Measurements from ENCODE around the gene CCNY. TPM values are rescaled to one million over a fixed set of nuclear protein-coding genes. Genes with fewer than 3 reads are reported as not detected.

CCNY gene
- total RNA-seq, 1 experiment from 2014 or later, result 30.9 TPM

GRCh38 chr10:35331894-35332640 lies 4.2 kb upstream of the CCNY start:
- peak; percentile 81 for DNase-seq (ENCODE audit: extremely low read depth, low read depth)

GRCh38 chr10:35334297-35334696 lies 2.0 kb upstream of the CCNY start:
- no peak for DNase-seq (ENCODE audit: extremely low read depth, low read depth)

DNA sequence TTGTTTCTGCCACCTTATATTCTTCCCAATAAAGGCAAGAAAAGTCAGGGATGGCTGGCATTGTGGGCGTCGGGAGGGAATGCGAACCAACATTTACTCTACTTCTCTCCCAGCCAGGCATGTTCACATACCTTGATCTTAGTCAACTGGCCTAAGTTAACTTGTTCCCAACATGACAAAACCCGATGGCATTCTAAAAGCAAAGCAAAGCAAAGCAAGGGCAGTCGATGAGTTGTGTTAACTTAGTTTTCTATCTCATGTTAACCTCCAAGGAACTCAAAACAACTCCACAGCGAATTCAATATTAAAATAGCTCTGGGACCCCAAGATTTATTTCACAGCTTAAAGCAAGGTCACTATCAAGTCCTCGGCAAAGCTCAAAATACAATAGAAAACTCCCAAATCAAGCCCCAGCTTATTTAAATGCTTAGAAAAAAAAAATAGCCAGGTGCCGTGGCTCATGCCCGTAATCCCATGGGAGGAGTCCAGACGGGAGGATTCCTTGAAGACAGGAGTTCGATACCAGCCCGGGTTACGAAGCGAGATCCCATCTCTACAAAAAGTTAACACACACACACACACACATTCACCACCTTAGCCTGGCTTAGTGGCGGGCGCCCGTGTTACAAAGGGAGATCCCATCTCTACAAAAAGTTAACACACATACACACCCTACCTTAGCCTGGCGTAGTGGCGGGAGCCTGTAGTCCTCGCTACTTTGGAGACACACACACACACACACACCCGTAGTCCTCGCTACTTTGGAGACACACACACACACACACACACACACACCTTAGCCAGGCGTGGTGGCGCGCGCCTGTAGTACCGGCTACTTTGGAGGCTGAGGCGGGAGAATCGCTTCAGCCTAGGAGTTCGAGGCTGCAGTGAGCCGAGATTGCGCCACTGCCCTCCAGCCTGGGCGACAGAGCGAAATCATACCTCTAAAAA lies 901 bp upstream of the CCNY start:
- no peak for DNase-seq (ENCODE audit: extremely low read depth, low read depth)

GRCh38 chr10:35336921-35337823 lies 863 bp downstream of the CCNY start:
- no peak for DNase-seq (ENCODE audit: extremely low read depth, low read depth)

GRCh38 chr10:35339942-35340341 lies 3.6 kb downstream of the CCNY start:
- no peak for DNase-seq (ENCODE audit: extremely low read depth, low read depth)

DNA sequence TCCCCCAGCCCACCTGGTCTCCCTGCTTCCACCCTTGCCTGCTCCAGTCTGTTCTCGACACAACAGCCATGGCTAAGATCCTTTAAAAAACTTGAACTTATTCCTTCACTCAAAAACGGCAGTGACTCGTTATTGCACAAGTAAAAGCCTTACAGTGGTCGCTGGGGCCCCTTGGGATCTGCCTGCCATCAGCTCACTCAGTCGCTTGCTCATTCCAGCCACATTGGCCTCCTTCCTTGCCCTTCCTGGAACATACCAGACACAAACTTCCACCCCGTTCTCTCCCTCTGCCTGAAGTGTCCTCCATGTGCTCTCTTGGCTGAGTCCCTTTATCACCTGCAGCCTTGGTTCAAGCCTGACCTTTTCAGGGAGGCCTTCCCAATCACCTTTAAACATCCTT lies 4.7 kb downstream of the CCNY start:
- DNase-seq (ENCODE audit: extremely low read depth, low read depth), result no peak

- DNase-seq (ENCODE audit: extremely low read depth, low read depth), result no peak
Observed at GRCh38 chr10:35341521-35341920, 5.2 kb downstream of the CCNY start.

DNA sequence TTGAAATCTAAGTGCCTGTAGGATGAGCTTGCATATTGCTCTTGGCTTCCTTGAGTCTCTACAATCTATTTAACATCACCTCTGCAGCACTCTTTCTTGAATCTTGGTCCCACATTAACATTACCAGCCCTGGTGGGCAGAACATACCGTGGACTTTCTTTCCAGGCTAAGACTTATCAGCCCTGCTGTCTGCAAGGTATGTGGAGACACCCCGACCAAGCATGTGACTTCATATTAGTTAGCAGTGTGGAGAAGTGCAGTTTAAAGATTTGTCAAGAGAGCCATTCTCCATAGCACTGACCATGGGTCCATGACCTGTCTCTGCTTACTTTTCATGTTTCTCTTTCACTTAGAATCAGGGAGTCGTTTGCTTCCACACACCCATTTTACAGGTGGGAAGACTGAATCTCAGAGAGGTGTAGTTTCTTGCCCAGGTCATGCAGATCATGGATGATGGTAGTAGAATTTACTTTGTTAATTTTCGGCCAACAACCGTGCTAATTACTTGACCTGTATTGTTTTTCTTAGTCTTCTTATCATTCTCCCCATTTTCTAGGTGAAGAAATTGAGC lies 6.0 kb downstream of the CCNY start:
- DNase-seq (ENCODE audit: extremely low read depth, low read depth), result no peak

- no peak for DNase-seq (ENCODE audit: extremely low read depth, low read depth)
Observed at GRCh38 chr10:35343739-35344138, 7.4 kb downstream of the CCNY start.

- DNase-seq (ENCODE audit: extremely low read depth, low read depth), result no peak
Observed at GRCh38 chr10:35345383-35345742, 9.1 kb downstream of the CCNY start.

- no peak for DNase-seq (ENCODE audit: extremely low read depth, low read depth)
Observed at GRCh38 chr10:35346248-35346647, 9.9 kb downstream of the CCNY start.

- no peak for DNase-seq (ENCODE audit: extremely low read depth, low read depth)
Observed at GRCh38 chr10:35347121-35347562, 10.8 kb downstream of the CCNY start.

DNA sequence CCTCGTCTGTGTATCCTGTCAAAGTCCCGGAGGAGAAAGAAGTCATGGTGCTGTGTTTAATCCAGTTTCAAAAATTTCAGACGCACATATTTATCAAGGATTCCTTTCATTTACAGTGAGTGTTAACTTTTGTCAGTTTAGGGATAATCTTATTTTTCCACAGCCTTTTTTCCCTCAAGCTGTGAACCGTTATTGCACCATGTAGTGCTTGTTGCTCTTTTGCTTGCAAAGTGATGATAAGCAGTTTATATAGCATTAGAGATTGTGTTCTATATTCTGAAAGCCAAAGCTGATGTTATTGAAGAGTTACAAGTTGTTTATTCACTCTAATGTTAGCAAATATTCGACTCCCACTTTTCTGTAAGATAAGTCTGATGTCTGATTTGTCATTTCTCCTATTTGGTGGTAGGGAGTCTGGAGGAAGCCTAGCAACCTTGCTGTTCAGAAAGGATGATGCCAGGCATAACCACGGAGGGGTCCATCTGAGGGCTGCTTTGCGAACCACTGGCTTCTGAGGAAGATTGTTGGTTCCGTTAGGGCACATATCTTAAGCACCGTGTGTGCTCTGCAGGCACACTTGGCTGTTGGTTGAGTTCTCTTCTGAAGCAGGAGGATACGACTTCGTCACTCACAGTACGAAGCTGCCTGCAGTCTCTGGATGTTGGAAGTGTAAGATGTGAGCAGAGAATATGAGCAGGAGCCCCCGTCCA lies 11.7 kb downstream of the CCNY start:
- no peak for DNase-seq (ENCODE audit: extremely low read depth, low read depth)

GRCh38 chr10:35348609-35349388 lies 12.5 kb downstream of the CCNY start:
- DNase-seq (ENCODE audit: extremely low read depth, low read depth), result no peak

GRCh38 chr10:35349389-35349915 lies 13.1 kb downstream of the CCNY start:
- no peak for DNase-seq (ENCODE audit: extremely low read depth, low read depth)

- DNase-seq (ENCODE audit: extremely low read depth, low read depth), result no peak
Observed at GRCh38 chr10:35351021-35351420, 14.7 kb downstream of the CCNY start.

DNA sequence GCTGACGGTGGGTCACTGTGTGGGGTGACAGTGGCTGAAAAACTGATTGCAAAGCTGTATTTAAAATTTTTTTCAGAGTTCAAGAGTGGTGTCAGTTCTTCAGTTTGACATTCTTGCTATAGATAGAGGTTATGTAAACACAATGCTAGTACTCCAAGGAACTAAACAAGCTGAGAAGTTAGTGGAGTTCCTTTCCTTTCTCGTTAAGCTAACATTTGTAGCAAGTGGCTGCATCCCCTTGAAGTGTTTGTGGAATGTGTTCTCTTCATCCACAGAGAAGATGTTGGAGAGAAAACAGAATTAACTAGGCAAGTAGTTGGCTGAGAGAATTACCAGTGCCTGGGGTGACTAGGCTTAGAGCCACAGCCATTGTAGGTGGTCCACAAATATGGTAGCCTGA lies 15.8 kb downstream of the CCNY start:
- DNase-seq (ENCODE audit: extremely low read depth, low read depth), result no peak

DNA sequence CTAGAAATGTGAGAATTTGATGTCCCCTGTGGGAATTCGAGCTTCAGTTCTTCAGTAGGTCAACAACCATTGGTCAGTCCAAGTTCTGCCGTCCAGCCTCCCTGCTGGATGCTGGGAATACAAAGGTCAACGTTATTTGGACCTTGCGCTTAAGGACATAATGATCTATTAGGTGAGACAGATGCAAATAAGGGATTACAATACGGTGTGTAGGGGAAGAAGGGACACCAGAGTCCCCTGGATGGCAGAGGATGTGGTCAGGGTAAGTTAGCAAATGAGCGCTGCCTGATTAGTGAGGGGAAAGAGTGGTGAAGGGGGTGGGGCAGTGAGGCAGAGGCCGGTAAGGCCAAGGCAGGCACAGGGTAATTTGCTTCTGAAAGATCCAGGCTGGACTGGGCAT lies 16.2 kb downstream of the CCNY start:
- DNase-seq (ENCODE audit: extremely low read depth, low read depth), result no peak

- no peak for DNase-seq (ENCODE audit: extremely low read depth, low read depth)
Observed at GRCh38 chr10:35353395-35353794, 17.1 kb downstream of the CCNY start.

Data from NCI-H460 (cell line).